Skin epidermis (tissue), 12 donors: Measurements from ENCODE around the gene NCLN.
"Not testable (repeated sequence)": the region's sequence is repeated elsewhere in the genome, so short reads cannot be mapped to it uniquely, and the experiment has no call there.

ENCODE experiments used
- H3K27ac ChIP-seq, 21 experiments: fragments of 200-600 bp; sonication (generic) in 11 of 21; one replicate each; pipeline ENCODE4 v1.5.0; 2020; ENCODE audit warnings: mild to moderate bottlenecking in 3 of 21, inconsistent platforms in 2 of 21, moderate library complexity in 2 of 21
- H3K4me3 ChIP-seq, 7 experiments: fragments of 200-600 bp; sonication (generic) in 2 of 7; one replicate each; pipeline ENCODE4 v1.5.0; 2020; ENCODE audit warnings: inconsistent platforms in 2 of 7, mild to moderate bottlenecking in 2 of 7, moderate library complexity in 1 of 7

NCLN gene

DNA sequence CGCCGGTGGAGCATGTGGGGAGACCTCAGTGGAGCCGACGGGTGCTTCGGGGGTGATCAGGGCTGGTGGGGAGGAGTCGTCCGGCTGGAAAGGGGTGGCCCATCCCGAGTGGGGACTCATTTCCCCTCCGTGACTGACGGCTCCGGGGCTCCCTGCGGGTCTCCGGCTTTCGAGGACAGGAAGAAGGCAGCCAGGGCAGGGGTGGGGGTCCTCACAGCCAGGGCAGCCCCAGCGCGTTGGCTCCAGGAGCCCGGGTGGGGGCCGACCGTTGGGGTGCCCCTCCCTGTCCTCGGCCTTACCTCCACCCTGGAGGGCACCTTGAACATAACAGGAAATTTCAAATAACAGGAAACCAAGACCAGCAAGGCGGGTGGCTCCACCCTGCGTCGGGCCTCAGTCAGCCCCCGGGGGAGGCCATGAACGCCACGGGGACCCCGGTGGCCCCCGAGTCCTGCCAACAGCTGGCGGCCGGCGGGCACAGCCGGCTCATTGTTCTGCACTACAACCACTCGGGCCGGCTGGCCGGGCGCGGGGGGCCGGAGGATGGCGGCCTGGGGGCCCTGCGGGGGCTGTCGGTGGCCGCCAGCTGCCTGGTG lies 7.3 kb upstream of the NCLN start, which contains the start of gene S1PR4:
TSS of gene S1PR4 (plus strand) at position 393 of the 596 bp plus-strand sequence. CDS start at position 417, 24 bp downstream.
- H3K27ac ChIP-seq = peak within 1 kb of the TSS in 20 of 21 experiments; percentile 54 to 98 (median 82)

DNA sequence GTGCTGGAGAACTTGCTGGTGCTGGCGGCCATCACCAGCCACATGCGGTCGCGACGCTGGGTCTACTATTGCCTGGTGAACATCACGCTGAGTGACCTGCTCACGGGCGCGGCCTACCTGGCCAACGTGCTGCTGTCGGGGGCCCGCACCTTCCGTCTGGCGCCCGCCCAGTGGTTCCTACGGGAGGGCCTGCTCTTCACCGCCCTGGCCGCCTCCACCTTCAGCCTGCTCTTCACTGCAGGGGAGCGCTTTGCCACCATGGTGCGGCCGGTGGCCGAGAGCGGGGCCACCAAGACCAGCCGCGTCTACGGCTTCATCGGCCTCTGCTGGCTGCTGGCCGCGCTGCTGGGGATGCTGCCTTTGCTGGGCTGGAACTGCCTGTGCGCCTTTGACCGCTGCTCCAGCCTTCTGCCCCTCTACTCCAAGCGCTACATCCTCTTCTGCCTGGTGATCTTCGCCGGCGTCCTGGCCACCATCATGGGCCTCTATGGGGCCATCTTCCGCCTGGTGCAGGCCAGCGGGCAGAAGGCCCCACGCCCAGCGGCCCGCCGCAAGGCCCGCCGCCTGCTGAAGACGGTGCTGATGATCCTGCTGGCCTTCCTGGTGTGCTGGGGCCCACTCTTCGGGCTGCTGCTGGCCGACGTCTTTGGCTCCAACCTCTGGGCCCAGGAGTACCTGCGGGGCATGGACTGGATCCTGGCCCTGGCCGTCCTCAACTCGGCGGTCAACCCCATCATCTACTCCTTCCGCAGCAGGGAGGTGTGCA lies 6.6 kb upstream of the NCLN start:
- H3K4me3 ChIP-seq = peak overlapping the region; percentile 26 to 42 (median 35)

More for the DNA sequence above, 7.3 kb upstream of the NCLN start, which contains the start of gene S1PR4:
- peak within 1 kb of the TSS; percentile 26 to 42 (median 35) for H3K4me3 ChIP-seq

GRCh38 chr19:3179739-3180293 lies 5.9 kb upstream of the NCLN start:
- H3K27ac ChIP-seq = peak overlapping the region in 20 of 21 experiments; percentile 24 to 98 (median 82)

More for the DNA sequence above, 6.6 kb upstream of the NCLN start:
- H3K27ac ChIP-seq = peak overlapping the region in 20 of 21 experiments; percentile 54 to 98 (median 82)

DNA sequence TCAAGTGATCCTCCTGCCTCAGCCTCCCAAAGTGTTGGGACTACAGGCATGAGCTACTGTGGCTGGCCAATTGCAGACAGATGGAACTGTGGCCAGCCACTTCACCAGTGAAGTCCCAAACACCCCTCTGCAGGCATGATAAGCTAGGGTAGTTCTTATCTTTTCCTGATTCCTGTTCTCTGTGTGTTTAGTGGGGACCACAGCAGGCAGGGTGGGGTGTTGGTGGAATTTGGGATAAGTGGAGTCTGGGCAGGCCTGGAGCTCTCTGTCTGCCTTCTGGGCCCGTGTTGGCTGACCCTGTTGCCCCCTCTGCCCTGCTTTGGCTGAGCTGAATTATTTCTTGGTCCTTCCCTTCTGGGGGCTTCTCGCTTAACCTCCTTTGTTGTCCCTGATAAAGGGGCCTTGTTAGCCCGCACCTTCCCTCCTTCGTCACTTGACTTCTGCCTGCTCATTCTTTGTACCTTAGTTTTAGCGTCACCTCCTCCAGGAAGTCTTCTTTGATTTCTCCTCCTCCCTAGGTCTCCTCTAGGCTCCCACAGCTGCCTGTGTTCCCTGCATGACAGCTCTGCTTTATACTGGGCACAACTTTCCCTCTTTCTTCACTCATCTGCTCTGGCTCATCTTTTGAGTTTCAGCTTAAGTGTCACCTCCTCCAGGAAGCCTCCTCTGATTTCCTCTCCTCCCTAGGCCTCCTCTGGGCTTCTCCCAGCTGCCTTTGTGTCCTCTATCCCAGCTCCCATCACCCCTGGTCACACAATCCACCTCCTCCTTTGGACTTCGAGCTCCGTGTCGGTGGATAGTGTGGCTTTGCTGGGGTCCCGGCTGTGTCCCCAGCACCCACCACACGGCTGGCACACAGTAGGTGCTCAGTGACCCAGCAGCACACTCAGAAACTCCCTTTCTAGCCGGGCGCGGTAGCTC lies 1.7 kb upstream of the NCLN start:
- peak overlapping the region in 2 of 21 experiments; percentile 10 to 24 for H3K27ac ChIP-seq
- H3K4me3 ChIP-seq = no peak overlapping the region

More at GRCh38 chr19:3179739-3180293, 5.9 kb upstream of the NCLN start:
- H3K4me3 ChIP-seq = peak overlapping the region; percentile 26 to 42 (median 35)

DNA sequence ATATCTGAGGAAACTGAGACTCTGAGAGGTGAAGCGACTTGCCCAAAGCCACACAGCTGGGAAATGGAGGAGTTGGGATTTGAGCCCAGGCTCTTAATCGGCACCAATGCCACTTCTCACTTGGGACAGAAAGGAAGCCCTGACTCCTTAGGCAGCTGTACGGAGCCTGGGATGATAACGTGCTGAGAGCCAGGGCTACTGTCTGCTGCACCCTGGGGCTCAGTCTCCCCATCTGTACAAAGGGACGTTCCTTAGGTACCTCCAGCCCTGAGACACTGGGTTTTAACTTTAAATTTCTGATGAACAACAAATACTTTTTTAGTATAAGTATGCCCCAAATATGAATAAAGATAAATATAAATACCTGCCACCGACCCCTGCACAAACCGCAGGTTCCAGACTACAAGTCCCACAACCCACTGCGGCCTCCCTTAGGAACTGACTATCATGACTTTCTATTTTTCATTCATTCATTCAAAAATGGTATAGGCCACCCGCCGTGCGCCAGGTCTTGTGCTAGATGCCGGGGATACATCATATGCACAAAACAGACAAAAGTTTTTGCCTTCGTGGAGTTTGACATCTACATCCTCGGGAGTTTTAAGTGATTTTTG lies 776 bp upstream of the NCLN start:
- Histone ChIP-seq H3K4me3 (peak overlapping the region; percentile 73 to 99 (median 95)), H3K27ac (peak overlapping the region in 11 of 21 experiments; percentile 14 to 93 (median 83))

GRCh38 chr19:3186160-3186688 lies 494 bp downstream of the NCLN start:
- peak overlapping the region; percentile 73 to 99 (median 95) for H3K4me3 ChIP-seq
- peak overlapping the region; percentile 8 to 93 (median 85) for H3K27ac ChIP-seq

- Histone ChIP-seq H3K4me3 (peak overlapping the region; percentile 73 to 99 (median 95)), H3K27ac (peak overlapping the region in 13 of 21 experiments; percentile 76 to 93 (median 88))
Measured at GRCh38 chr19:3186891-3187661, 1.3 kb downstream of the NCLN start.

- Histone ChIP-seq H3K4me3 (no peak overlapping the region), H3K27ac (no peak overlapping the region)
Measured at GRCh38 chr19:3187662-3188511, 2.2 kb downstream of the NCLN start.

DNA sequence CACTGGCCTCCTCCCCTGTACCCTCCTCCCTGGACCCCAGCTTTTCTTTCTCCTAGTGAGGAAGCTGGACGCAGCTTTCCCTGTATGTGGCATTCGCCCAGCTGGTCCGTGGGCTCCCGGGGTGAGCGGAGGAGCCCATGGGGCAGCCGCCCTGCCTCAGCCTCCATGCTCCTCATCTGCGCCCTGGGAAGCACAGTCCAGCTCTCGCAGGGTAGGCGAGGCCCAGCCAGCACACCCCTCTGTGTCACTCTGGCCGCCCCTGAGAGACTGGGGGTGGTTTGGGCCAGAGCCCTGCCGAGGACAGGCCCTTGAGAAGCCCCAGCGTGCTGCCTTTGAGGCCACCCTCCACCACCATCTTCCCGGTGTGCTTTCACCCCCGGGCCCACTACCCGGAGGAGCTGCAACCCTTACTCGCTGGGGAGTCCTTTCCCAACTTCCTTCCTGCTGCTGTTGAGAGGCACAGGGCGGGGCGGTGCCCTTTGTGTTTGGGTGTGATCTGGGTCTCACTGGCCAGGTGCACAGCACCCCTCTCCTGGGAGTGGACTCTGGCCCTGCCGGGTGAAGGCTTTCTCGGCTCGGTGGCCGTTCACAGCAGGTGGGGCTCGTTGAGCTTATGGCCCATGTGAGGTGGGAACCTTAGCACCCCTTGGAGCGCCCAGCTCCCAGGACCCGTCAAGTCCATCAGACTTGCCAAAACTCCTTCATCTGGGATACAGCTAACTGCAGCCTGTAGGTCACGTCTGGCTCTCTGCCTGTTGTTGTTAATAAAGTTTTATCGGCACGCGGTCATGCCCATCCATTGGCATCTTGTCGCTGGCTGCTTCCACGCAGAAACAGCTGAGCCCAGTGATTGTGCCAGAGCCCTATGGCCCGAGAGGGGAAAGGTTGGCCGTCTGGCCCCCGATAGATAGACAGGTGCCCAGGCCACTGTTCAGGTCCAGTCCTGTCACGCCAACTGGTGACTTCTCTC lies 3.2 kb downstream of the NCLN start:
- Histone ChIP-seq H3K27ac (peak overlapping the region in 1 of 21 experiments; percentile 41), H3K4me3 (no peak overlapping the region)

DNA sequence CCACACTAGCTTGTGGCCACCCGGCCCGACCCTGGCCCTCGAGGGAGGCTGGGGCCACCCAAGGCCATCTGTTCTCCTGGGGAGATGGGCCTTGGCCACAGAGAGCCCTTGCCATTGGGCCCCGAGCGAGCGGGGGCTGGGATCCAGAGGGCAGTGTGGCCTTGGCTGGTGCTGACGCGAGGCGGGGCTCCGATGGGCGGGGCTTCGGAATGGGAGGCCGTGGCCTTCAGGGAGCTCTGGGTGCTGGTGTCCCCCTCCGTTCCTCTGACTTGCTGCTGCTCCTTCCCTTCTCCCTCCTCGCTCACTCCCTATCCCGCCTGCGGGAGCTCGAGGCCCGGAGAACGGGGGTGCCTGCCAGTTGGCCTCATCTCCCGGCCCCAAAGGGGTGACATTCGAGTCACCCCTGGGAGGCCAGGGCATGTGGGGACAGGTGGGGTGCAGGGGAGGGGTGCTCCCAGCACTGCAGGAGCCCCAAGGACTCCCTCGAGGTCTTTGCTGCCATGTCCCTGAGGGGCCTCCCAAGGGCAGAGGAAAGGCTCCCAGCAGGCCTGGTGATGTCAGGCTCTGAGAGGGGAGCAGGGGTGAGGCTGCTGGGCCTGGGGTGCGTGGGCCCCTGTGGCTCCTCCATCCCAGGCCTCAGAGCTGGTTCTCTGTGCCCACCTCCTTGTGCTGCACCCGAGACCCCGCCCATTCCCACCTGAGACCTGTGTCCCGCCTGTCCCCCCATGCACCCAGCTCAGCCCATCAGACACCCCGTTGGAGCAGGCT lies 4.2 kb downstream of the NCLN start:
- H3K27ac ChIP-seq = no peak overlapping the region

GRCh38 chr19:3190470-3190770 lies 4.7 kb downstream of the NCLN start:
- Histone ChIP-seq H3K4me3 (no peak overlapping the region), H3K27ac (no peak overlapping the region)

More for the DNA sequence above, 4.2 kb downstream of the NCLN start:
- H3K4me3 ChIP-seq = no peak overlapping the region

GRCh38 chr19:3190921-3191805 lies 5.4 kb downstream of the NCLN start:
- no peak overlapping the region for H3K4me3 ChIP-seq
- H3K27ac ChIP-seq = no peak overlapping the region

DNA sequence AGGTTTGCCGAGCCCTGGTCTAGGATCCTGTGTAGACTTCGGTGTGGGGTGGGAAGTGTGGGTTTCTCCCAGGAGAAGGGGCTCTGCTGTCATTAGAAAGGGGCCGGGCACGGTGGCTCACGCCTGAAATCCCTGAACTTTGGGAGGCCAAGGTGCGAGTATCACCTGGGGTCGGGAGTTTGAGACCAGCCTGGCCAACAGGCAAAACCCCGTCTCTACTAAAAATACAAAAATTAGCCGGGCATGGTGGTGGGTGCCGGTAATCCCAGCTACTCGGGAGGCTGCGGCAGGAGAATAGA lies 6.0 kb downstream of the NCLN start:
- H3K4me3 ChIP-seq, H3K27ac ChIP-seq: not testable (repeated sequence)

DNA sequence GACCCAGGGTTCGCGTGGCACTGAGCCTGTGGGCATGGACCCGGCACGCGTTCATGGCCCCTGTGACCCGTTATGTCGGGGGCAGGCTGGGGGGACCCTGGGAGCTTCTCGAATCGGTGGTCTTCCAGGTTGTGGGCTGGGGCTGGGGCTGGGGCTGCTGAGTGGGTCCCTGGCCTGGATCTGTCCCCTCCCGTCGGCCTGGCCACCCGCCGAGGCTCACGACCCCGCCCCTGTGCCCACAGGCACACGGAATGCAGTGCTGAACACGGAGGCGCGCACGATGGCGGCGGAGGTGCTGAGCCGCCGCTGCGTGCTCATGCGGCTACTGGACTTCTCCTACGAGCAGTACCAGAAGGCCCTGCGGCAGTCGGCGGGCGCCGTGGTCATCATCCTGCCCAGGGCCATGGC lies 6.5 kb downstream of the NCLN start:
- no peak overlapping the region for H3K4me3 ChIP-seq
- H3K27ac ChIP-seq = no peak overlapping the region

DNA sequence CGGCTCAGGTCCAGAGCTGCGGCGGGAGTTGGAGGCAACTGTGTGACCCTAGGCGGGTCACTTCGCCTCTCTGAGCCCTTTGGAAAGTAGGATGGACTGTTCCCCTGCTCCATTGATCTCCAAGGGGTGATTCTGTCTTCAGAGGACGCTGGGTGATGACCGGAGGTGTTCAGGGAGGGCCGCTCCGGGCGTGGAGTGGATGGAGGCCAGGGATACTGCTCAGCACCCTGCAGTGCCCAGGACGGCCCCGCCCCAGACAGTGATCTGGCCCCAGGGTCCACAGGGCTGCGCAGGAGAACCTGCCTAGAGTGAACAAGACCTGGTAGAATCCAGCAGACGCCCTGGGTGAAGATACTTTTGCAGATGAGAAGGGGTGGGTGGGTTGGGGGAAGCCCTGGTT lies 7.0 kb downstream of the NCLN start:
- Histone ChIP-seq H3K27ac (no peak overlapping the region), H3K4me3 (no peak overlapping the region)
